Measurements from ENCODE around the gene GTSF1L. TPM values are rescaled to one million over a fixed set of nuclear protein-coding genes. Genes with fewer than 3 reads are reported as not detected.

The GTSF1L gene
- total RNA-seq, 1 experiment from 2014 or later: not detected

DNA sequence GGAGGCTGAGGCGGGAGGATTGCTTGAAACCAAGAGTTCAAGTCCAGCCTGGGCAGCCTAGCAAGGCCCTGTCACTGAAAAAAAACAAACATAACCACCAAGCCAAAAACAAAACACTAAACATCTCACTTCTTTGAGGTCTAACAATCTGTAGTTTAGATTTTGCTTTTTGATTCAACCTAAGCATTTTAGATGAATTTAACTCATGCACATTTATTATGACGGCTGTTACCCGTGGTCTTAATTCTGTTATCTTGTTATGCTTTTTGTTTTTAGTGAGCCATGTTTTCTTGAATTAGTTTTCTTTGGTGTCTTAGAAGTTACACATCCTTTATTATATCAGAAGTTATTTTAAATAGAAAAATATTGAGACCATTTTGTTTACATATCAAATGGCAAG, 13.8 kb upstream of the GTSF1L start:
- no peaks in the 10 kb centered on the region for H3K27me3 ChIP-seq (replicated peaks; ENCODE audit: insufficient read depth, low read depth, low read length, poor library complexity)
- H3K27ac ChIP-seq (ENCODE audit: low read depth, low read length, poor library complexity, severe bottlenecking): no peak overlapping the region
- no peaks in the 10 kb centered on the region for H3K9me3 ChIP-seq (ENCODE audit: low read depth, low read length, poor library complexity, severe bottlenecking)
- no peak for DNase-seq (ENCODE audit: low spot score)
- CTCF ChIA-PET: interaction anchor here (0.5 kb wide), 1 partner anchor 100 kb away, joined by 5 read pairs; no protein-coding TSS in a partner anchor
- intact Hi-C loops (cut with micrococcal nuclease; ENCODE audit: unreplicated experiment): loop anchor here (10.0 kb wide), 1 partner anchor 444 kb away; the partner anchor contains the start of gene JPH2
- BruUV-seq (replicated peaks): no TSS peak
- H3K4me3 ChIP-seq (ENCODE audit: low read depth, low read length, poor library complexity, severe bottlenecking): no peak overlapping the region
- H3K4me1 ChIP-seq (ENCODE audit: insufficient read depth, low read length, poor library complexity, severe bottlenecking): peaks cover 11% of the 10 kb centered on the region
- no peak for TF ChIP-seq CTCF (conservative IDR thresholded peaks at IDR 0.05; ENCODE audit: low read depth, low read length)
- no peak for TF ChIP-seq EZH2 (IDR thresholded peaks at IDR 0.05; ENCODE audit: borderline replicate concordance, low read depth, low read length, poor library complexity, severe bottlenecking)
- POLR2A ChIA-PET (ENCODE audit: low non-redundant PET): no interaction called here
- H3K36me3 ChIP-seq (ENCODE audit: insufficient read depth, low read length, poor library complexity, severe bottlenecking): no peaks in the 10 kb centered on the region

DNA sequence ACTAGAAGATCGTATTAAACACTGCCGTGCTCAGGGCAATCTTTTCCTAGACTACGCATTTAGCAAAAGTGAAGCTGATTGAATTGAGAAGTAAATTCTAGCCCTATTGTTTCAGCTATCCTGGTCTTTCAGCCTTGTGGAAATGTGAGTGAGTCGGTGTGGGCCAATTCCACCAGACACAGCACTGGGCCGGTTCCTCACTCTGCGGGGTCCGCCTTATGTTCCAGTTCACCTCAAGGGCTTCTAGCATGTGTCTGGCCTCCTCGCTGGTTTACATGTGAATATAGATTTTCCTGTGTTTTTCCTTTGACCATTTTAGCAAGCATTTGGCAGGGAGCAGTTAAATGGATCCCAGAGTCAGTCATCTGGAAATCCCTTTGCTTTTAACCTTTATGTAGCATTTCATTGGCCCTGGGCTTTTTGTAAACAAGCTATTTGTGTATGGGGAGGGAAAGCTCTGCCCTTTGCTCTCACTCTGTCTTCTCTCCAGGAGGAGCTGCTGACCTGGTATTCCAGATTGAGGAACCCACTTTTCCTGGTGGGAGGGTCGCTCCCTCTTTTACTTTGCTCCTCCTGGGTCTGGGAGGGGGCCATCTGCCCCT, 12.4 kb upstream of the GTSF1L start:
- Histone ChIP-seq H3K27me3 (replicated peaks; ENCODE audit: insufficient read depth, low read depth, low read length, poor library complexity) (no peaks in the 10 kb centered on the region), H3K27ac (ENCODE audit: low read depth, low read length, poor library complexity, severe bottlenecking) (no peak overlapping the region), H3K9me3 (ENCODE audit: low read depth, low read length, poor library complexity, severe bottlenecking) (no peaks in the 10 kb centered on the region), H3K4me1 (ENCODE audit: insufficient read depth, low read length, poor library complexity, severe bottlenecking) (no peaks in the 10 kb centered on the region), H3K4me3 (ENCODE audit: low read depth, low read length, poor library complexity, severe bottlenecking) (no peak overlapping the region), H3K36me3 (ENCODE audit: insufficient read depth, low read length, poor library complexity, severe bottlenecking) (no peaks in the 10 kb centered on the region)
- CTCF ChIA-PET: interaction anchor here (0.6 kb wide), 1 partner anchor 101 kb away, joined by 5 read pairs; no protein-coding TSS in a partner anchor
- intact Hi-C loops (cut with micrococcal nuclease; ENCODE audit: unreplicated experiment): loop anchor here (10.0 kb wide), 1 partner anchor 64 kb away; no protein-coding TSS in a partner anchor
- no peak for DNase-seq (ENCODE audit: low spot score)
- POLR2A ChIA-PET (ENCODE audit: low non-redundant PET): no interaction called here
- TF ChIP-seq CTCF (conservative IDR thresholded peaks at IDR 0.05; ENCODE audit: low read depth, low read length) (no peak), EZH2 (IDR thresholded peaks at IDR 0.05; ENCODE audit: borderline replicate concordance, low read depth, low read length, poor library complexity, severe bottlenecking) (no peak)
- BruUV-seq (replicated peaks): no TSS peak

DNA sequence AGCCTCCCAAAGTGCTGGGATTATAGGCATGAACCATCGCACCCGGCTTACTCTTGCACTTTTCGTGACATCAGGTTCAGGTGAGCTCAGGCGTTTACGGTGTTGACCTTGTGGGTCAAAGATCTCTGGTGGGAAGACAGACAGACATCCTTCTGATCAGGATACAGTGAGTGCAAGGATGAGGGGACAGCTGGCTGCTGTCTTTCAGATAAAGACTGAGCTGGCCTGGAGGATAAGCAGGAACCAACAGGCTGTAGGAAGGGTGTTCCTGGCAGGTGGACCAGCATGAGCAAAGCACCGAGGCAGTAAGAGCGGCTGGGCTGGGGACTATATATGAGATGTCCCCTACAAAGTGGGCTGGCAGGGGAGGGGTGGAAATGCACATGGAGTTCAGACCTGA, 11.1 kb upstream of the GTSF1L start:
- no peaks in the 10 kb centered on the region for H3K4me1 ChIP-seq (ENCODE audit: insufficient read depth, low read length, poor library complexity, severe bottlenecking)
- no peak for DNase-seq (ENCODE audit: low spot score)
- ChIA-PET CTCF (no interaction called here), POLR2A (ENCODE audit: low non-redundant PET) (no interaction called here)
- no TSS peak for BruUV-seq (replicated peaks)
- H3K4me3 ChIP-seq (ENCODE audit: low read depth, low read length, poor library complexity, severe bottlenecking): no peak overlapping the region
- H3K36me3 ChIP-seq (ENCODE audit: insufficient read depth, low read length, poor library complexity, severe bottlenecking): no peaks in the 10 kb centered on the region
- no peak overlapping the region for H3K27ac ChIP-seq (ENCODE audit: low read depth, low read length, poor library complexity, severe bottlenecking)
- no peaks in the 10 kb centered on the region for H3K9me3 ChIP-seq (ENCODE audit: low read depth, low read length, poor library complexity, severe bottlenecking)
- intact Hi-C loops (cut with micrococcal nuclease; ENCODE audit: unreplicated experiment): loop anchor here (10.0 kb wide), 1 partner anchor 63 kb away; no protein-coding TSS in a partner anchor
- TF ChIP-seq CTCF (conservative IDR thresholded peaks at IDR 0.05; ENCODE audit: low read depth, low read length): no peak
- H3K27me3 ChIP-seq (replicated peaks; ENCODE audit: insufficient read depth, low read depth, low read length, poor library complexity): no peaks in the 10 kb centered on the region
